ENCODE data around the gene CSH2. TPM values are rescaled to one million over a fixed set of nuclear protein-coding genes. Genes with fewer than 3 reads are reported as not detected.

Gene CSH2
- total RNA-seq, 1 donor from 2014 or later = not detected

Other genes starting within 250 kb of the CSH2 start
- 24.7 to 33.3 TPM (median 32.2 TPM) in 3 replicates for gene LIMD2, start 173.6 kb downstream of the CSH2 start, total RNA-seq
- gene STRADA, start 131.9 kb downstream of the CSH2 start, total RNA-seq = 26.2 to 47.3 TPM (median 27.1 TPM) in 3 replicates
- 63.5 to 65.1 TPM (median 64.9 TPM) in 3 replicates for gene CCDC47, start 100.1 kb downstream of the CSH2 start, total RNA-seq
- 94.6 to 120 TPM (median 99.0 TPM) in 3 replicates for gene DDX42, start 99.5 kb downstream of the CSH2 start, total RNA-seq
- gene PSMC5, start 46.2 kb downstream of the CSH2 start, total RNA-seq = 92.3 to 112 TPM (median 94.9 TPM) in 3 replicates
- gene FTSJ3, start 46.0 kb downstream of the CSH2 start, total RNA-seq = 26.5 to 41.4 TPM (median 27.9 TPM) in 3 replicates
- gene SMARCD2, start 31.0 kb downstream of the CSH2 start, total RNA-seq = 30.7 to 35.1 TPM (median 34.6 TPM) in 3 replicates
- not detected in 3 replicates for gene GH2, start 8.3 kb upstream of the CSH2 start, total RNA-seq
- 14.0 TPM in 1 of 3 replicates, not detected in the others for gene CSH1, start 22.9 kb upstream of the CSH2 start, total RNA-seq
- 0.68 TPM in 1 of 3 replicates, not detected in the others for gene CSHL1, start 37.6 kb upstream of the CSH2 start, total RNA-seq
- gene GH1, start 45.2 kb upstream of the CSH2 start, total RNA-seq = not detected in 3 replicates
- not detected in 3 replicates for gene CD79B, start 58.7 kb upstream of the CSH2 start, total RNA-seq
- not detected in 3 replicates for gene SCN4A, start 99.2 kb upstream of the CSH2 start, total RNA-seq
- gene PRR29, start 124.7 kb upstream of the CSH2 start, total RNA-seq = 0.28 to 0.35 TPM in 2 of 3 replicates, not detected in the other
- not detected in 3 replicates for gene ICAM2, start 147.0 kb upstream of the CSH2 start, total RNA-seq

Measured in chondrocyte (in vitro differentiated cells).